H54 (cell line): ENCODE data around the gene AOC2.

Experiments
- DNase-seq: peaks from one replicate; pipeline ENCODE4 v3.0.0; 2011; ENCODE audit warnings: low spot score, mixed read lengths; ENCODE audit not compliant: insufficient read length
- FAIRE-seq: peaks from 3 replicates; lab custom pipeline; 2011; peaks lifted over from hg19 to GRCh38; lab: Jason Lieb, UNC
- POLR2A ChIP-seq: IDR thresholded peaks from 2 replicates; pipeline ENCODE4 v1.6.1; 2011; ENCODE audit warnings: low read depth, mild to moderate bottlenecking, low read length

AOC2 gene

DNA sequence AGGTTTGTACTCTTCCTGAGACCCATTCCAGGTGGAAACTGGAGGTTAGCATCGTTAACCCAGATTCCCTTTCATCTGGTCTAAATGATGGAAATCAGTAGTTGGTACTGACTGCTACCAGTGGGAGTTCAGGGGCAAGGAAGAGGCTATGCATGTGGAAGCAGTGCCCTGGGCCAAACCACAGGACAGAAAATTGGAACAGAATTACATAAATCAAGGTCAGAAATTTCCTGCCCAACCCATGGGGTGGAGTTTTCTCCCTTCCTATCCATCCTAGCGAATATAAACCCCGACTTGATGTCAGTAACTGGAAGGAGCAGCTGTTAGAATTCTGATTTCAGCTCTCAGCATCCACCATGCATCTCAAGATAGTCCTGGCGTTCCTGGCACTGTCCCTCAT is at the start of gene AOC2:
Gene AOC2, plus strand, starts transcription at position 310 of the 400 bp plus-strand sequence. Its CDS starts 47 bp downstream, at position 357.
- no peak for TF ChIP-seq POLR2A
- DNase-seq: no peak
- no peak for FAIRE-seq

DNA sequence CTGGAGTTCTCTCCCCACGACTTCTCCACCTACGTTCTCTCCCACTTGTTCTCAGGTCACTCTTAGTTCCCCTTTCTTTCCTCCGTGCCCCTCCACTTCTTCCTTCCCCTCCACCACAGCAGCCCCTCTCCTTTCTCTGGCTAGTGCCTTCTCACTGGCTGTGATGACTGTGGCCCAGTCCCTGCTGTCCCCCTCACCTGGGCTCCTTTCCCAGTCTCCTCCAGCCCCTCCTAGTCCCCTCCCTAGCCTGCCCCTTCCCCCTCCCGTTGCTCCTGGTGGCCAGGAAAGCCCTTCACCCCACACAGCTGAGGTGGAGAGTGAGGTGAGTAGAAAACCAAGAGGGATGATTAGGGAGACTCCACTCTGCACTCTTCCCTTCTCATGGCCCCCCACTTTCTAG is 49.3 kb upstream of the AOC2 start:
- FAIRE-seq (no peak), DNase-seq (no peak)
- TF ChIP-seq POLR2A: no peak

DNA sequence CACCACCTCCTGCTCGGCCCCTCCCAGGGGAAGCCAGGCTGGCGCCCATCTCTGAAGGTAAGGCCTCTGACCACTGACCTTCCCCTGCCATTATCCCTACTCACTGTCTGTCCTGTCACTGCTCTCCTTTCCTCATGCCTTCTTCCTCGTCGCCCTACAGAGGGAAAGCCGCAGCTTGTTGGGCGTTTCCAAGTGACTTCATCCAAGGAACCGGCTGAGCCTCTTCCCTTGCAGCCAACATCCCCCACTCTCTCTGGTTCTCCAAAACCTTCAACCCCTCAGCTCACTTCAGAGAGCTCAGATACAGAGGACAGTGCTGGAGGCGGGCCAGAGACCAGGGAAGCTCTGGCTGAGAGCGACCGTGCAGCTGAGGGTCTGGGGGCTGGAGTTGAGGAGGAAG is 48.9 kb upstream of the AOC2 start:
- FAIRE-seq (no peak), DNase-seq (no peak)
- no peak for TF ChIP-seq POLR2A

DNA sequence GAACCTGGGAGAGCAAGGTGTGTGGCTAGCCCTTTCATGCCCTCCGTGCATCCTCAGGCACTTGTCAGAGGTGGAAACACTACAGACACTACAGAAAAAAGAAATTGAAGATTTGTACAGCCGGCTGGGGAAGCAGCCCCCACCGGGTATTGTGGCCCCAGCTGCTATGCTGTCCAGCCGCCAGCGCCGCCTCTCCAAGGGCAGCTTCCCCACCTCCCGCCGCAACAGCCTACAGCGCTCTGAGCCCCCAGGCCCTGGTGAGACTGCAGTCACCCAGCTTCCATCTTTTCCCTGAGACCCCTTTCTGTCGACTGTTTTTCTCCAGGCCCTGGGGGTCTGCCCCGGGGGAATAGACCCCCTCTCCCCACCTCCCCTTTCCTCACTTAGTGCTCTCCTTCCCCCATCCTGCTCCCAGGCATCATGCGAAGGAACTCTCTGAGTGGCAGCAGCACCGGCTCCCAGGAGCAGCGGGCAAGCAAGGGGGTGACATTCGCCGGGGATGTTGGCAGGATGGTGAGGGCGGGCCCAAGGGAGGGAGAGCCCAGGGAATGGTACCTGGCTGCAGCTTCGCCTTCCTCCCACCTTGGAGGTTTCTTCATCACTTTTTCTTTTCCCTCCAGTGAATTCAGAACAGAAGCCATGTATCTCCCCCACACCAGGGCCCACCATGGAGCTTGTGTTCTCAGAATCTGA is 48.2 kb upstream of the AOC2 start:
- DNase-seq (no peak), FAIRE-seq (no peak)
- TF ChIP-seq POLR2A: no peak

GRCh38 chr17:42797067-42798007 is 47.0 kb upstream of the AOC2 start:
- no peak for FAIRE-seq

GRCh38 chr17:42798011-42798382 is 46.4 kb upstream of the AOC2 start:
- DNase-seq (no peak), FAIRE-seq (no peak)
- TF ChIP-seq POLR2A: no peak

More at GRCh38 chr17:42797067-42798007, 47.0 kb upstream of the AOC2 start:
- no peak for TF ChIP-seq POLR2A
- no peak for DNase-seq

DNA sequence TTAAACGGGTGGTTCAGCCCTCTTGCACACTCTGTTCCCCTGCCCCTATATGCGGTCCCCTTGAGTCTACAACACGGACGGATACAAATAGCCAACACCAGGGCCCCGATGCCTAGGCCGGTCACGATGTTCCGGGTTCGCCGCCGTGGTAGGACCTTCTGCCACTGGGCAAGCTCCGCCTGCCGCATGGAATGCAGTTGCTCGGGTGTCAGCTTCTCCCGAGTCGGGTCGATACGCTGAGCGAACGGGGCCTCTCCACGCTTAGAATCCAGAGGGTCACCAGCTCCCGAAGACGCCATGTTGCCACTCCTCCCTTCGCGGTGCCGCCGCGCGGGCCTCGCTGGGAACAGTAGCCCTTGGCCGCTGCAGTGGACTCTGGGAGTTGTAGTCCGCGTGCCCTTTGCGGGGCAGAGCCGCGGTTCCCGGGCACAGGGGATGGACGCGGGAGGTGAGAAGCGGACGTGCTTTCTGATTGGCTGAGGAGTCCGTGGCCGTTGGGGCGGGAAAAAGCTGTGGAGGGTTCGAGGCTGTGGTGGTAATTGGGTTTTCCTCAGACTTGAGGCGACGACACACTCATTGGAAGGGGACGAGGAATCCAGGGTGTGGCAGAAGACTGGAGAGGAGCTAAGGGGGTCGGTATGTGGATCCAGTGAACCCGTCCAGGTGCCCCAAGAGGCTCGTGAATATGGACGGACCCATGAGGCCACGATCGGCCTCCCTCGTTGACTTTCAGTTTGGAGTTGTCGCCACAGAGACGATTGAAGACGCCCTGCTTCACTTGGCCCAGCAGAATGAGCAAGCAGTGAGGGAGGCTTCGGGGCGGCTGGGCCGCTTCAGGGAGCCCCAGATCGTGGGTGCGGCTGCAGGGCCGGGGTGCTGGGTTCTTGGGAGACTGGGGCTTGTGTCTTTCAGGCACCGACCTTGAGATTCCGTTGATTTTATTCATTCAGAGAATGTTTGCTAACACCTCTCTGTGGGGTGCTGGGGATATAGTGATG is 45.7 kb upstream of the AOC2 start, which contains the start of the genes CNTD1 and COA3:
Gene CNTD1, plus strand, starts transcription at position 479 of the 998 bp plus-strand sequence. Its CDS starts 207 bp downstream, at position 686.
Gene COA3, minus strand, starts transcription at position 322 of the 998 bp plus-strand sequence. Its CDS starts 23 bp downstream, at position 299.
- TF ChIP-seq POLR2A: peak; percentile 83
- DNase-seq: peak; percentile 92
- FAIRE-seq: no peak

GRCh38 chr17:42803074-42803883 is 41.1 kb upstream of the AOC2 start:
- no peak for TF ChIP-seq POLR2A
- no peak for DNase-seq
- FAIRE-seq: no peak

DNA sequence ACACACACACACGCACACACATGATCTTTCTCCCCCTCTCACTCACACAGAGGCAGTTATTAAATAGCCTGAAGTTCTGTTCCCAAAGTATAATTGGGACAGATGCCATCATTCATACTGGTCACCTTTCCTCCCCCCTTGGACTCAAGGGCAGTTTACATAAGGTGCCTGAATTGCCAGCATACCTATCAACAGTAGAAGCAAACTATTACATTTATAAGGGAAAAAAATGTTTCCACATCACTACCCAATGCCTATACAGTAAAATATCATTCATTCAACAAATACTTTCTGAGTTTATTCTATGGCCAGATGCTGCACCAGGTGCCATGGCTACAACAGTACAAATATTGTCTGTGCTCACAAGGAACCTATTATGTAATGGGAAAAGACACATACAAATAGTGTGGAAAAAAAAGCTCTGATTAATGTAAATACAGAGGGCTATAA is 39.4 kb upstream of the AOC2 start:
- TF ChIP-seq POLR2A: no peak
- DNase-seq: no peak
- no peak for FAIRE-seq

- DNase-seq (no peak), FAIRE-seq (no peak)
- no peak for TF ChIP-seq POLR2A
These were observed 38.1 kb upstream of the AOC2 start for GRCh38 chr17:42806249-42806648.

DNA sequence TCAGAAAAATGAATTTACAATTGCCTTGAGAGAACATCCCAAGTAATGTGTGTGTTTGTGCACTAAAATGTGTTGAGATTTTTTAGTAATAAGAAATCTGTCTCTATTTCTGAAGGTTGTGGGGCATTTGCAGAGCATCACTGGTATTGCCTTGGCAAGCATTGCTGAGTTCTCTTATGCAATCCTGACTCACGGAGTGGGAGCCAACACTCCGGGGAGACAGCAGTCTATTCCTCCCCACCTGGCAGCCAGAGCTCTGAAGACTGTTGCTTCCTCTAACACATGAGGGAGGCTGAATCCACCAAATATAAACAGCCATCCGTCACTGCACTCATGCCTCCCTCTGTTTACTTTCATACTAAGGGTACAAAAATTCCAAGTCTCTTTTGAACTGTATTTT is 35.1 kb upstream of the AOC2 start:
- FAIRE-seq (peak; percentile 72), DNase-seq (peak; percentile 54)
- no peak for TF ChIP-seq POLR2A
